Thoracic aorta endothelial cell (primary cell): Measurements from ENCODE around the gene POLG. TPM values are rescaled to one million over a fixed set of nuclear protein-coding genes. Genes with fewer than 3 reads are reported as not detected.

Experiments
- small RNA-seq: library from RNA; depleted of rRNA; stranded (forward); fragments of <200 nt; gene quantifications from one replicate; pipeline ENCODE3, GENCODE V24; 2012
- total RNA-seq: library from RNA; depleted of rRNA; stranded (reverse); fragments of >200 nt; gene quantifications from 2 replicates; pipeline ENCODE4 v1.2.3, GENCODE V29; 2012

Gene POLG
- total RNA-seq, result 76.1 and 91.8 TPM in 2 replicates

DNA sequence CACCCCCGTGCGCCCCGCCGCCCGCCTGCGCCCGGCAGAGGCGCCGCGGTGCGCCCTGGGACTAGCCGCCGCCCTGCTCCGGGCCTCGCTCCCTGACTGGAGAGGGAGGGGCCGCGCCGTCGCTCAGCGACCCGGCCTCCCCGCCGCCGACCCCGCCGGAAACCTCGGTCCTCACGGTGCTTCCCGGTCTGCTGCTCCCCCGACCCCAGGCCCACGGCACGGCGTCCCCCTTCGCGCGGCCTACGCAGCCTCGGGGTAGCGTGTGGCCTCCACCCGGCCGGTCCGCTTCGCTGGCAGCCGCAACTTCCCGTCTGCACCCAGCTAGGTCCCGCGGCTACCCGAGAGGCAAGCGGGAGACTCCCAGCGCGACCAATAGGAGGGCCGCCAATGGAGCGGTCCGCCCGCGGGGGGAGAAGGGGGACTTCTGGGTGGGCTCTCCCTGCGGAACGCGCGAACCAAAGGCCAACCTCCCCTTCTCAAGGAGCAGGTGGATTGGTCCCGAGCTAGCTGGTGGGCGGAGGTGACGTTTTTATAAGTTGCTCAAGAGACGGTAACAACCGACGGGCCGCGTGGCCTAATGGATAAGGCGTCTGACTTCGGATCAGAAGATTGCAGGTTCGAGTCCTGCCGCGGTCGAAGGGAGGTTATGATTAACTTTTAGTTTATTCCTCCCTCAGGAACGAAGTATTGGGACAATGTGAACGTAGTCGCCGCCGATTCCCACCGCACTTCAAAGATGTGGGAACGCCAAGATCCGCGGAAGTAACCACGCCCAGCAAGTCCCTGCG lies at the start of gene POLG:
Gene POLG, minus strand, starts transcription at position 315 of the 788 bp plus-strand sequence. CDS start 1,070 bp downstream, outside the sequence.

Small RNAs within 50 kb of the gene (small RNA-seq; reads per million reads assigned to genes)
- not detected for gene MIR6766

Other genes with a start within 250 kb of the POLG start
- gene ABHD2, start 246.4 kb downstream of the POLG start, total RNA-seq, result 53.7 and 82.5 TPM in 2 replicates
- not detected in 2 replicates for gene RLBP1, start 113.2 kb downstream of the POLG start, total RNA-seq
- gene FANCI, start 90.8 kb downstream of the POLG start, total RNA-seq, result 63.3 and 82.3 TPM in 2 replicates
- gene RHCG, start 161.8 kb upstream of the POLG start, total RNA-seq, result not detected in 2 replicates
- 10.9 and 16.2 TPM in 2 replicates for gene TICRR, start 240.6 kb upstream of the POLG start, total RNA-seq